Measurements from ENCODE around the gene ATF6.

The ATF6 gene

DNA sequence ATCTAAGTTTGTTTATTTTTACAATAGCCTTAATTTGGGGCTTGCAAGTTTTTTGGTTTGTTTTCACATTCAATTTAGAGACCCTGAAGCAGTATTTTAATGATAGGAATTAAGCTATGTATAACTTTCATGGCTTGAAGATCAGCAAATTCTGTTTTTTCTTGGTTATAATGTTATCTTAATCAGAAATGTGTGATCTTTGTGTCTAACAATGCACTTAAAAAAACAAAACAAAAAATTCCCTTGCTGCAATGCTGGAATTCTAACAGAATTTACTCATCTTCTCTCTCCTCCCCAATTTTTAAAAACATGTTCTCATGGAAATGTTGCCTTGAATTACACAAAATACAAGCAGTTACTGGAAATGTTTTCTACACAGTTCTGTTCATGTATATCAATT, 144.5 kb downstream of the ATF6 start:
- H3K27ac ChIP-seq = no peak overlapping the region
- TF ChIP-seq, protein P1, sequence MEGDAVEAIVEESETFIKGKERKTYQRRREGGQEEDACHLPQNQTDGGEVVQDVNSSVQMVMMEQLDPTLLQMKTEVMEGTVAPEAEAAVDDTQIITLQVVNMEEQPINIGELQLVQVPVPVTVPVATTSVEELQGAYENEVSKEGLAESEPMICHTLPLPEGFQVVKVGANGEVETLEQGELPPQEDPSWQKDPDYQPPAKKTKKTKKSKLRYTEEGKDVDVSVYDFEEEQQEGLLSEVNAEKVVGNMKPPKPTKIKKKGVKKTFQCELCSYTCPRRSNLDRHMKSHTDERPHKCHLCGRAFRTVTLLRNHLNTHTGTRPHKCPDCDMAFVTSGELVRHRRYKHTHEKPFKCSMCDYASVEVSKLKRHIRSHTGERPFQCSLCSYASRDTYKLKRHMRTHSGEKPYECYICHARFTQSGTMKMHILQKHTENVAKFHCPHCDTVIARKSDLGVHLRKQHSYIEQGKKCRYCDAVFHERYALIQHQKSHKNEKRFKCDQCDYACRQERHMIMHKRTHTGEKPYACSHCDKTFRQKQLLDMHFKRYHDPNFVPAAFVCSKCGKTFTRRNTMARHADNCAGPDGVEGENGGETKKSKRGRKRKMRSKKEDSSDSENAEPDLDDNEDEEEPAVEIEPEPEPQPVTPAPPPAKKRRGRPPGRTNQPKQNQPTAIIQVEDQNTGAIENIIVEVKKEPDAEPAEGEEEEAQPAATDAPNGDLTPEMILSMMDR (conservative IDR thresholded peaks at IDR 0.05) = no peak
- TF ChIP-seq ZFX (IDR thresholded peaks at IDR 0.05) = no peak

DNA sequence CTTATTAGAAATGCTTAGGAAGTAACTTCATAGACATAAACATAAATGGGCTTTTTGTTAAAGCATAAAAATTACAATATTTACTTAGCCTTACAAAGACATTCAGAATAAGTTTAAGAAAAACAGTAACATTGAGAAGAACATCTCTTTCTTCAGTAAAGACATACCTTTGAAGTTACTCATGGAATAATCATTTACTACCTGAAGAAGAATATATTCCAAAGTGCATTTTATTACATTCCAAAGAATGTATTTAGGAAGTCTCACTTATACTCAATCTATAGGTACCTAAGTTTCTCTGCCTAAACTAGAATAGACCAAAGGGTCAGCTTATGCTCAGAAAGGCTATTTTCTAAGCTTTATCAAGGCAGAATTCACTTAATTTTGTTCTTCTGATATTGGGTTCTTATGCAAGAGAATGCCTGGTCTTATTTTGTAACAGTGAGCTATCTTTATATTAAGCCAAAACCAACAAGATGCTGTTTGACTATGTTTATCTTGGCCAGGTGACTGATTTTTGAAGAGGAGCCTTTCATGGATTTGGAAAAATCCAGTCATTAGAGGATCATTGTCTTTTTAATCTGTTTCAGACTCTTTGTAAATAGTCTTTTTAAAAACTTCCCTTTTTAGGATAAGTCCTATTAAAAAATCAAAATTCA, 147.5 kb downstream of the ATF6 start:
- TF ChIP-seq, protein P1 (conservative IDR thresholded peaks at IDR 0.05) = no peak
- no peak for TF ChIP-seq ZFX (IDR thresholded peaks at IDR 0.05)
- H3K27ac ChIP-seq = no peak overlapping the region

DNA sequence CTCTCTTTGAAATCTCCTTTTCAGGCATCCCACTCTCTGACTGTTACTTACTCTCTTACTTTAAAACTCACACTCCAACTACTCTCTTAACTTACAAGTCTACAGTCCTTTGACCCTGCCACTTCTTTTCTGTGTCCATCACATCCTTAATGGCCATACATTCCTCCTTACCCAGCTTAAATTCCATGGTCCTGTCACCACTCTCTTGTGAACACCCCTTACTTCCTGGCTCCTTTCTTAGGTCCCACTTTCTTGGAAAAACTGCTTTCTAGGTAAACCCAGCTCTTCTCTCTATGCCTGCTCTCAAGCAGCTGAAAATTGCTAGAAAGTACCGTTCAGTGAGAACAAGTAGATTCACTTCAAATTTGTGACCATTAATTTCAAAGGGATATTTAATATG, 148.5 kb downstream of the ATF6 start:
- H3K27ac ChIP-seq = no peak overlapping the region
- TF ChIP-seq, protein P1 (conservative IDR thresholded peaks at IDR 0.05) = no peak
- no peak for TF ChIP-seq ZFX (IDR thresholded peaks at IDR 0.05)

DNA sequence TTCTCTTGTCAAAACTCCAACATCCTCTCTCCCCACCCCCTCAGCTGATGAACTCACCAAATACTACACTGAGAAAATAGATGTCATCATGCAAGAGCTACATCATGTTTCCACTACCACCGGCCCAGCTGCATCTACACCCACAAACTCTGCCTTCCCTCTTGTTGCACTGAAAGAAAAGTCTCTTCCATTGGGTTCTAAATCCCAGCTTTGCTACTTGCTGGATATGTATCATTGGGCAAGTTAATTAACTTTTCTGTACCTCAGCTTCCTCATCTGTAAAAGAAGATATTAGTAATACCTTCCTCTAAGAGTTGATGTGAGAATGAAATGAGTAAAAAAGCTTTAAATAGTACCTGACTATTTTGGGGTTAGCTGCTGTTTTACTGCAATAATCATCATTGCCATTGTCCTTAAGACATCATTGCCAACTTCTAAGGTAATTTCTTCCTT, 149.0 kb downstream of the ATF6 start:
- TF ChIP-seq, protein P1 (conservative IDR thresholded peaks at IDR 0.05) = no peak
- no peak for TF ChIP-seq ZFX (IDR thresholded peaks at IDR 0.05)
- no peak overlapping the region for H3K27ac ChIP-seq

DNA sequence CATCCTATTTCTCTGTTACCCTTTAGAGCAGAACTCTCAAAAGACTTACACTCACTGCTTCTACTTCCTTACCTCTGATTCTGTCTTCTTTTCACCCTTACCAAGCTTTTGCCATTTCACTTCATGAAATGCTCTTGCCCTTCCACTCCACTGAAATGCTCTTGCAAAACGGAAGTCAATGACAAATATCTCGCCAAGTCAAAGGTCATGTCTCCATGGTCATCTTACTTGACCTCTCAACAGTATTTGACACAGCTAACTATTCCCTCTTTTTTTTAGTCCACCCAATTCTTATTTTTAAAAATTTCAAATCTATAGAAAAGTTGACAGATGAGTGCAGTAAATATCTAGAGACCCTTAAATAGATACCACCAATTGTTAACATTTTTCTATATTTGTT, 149.9 kb downstream of the ATF6 start:
- TF ChIP-seq, protein P1 (conservative IDR thresholded peaks at IDR 0.05) = no peak
- no peak for TF ChIP-seq ZFX (IDR thresholded peaks at IDR 0.05)
- no peak overlapping the region for H3K27ac ChIP-seq

DNA sequence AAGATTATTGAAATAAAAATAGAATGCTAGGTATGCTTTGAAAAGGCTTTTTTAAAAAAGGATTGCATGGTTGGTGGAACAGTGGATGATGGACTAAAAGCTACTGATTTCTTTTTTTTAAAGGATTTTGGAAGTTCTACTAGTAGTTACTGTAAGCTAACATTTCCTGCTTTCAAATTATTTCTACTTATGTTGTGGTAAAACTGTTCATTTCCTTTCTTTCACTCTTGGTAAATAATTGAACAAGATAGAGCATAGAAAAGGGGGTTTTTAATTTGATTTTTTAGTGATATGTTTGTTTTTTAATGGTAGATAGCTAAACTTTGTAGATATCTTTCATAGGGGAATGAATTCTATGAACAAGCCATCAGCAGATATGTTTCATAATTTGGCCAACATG, 153.1 kb downstream of the ATF6 start:
- TF ChIP-seq ZFX (IDR thresholded peaks at IDR 0.05) = no peak
- TF ChIP-seq, protein P1 (conservative IDR thresholded peaks at IDR 0.05) = no peak
- no peak overlapping the region for H3K27ac ChIP-seq

DNA sequence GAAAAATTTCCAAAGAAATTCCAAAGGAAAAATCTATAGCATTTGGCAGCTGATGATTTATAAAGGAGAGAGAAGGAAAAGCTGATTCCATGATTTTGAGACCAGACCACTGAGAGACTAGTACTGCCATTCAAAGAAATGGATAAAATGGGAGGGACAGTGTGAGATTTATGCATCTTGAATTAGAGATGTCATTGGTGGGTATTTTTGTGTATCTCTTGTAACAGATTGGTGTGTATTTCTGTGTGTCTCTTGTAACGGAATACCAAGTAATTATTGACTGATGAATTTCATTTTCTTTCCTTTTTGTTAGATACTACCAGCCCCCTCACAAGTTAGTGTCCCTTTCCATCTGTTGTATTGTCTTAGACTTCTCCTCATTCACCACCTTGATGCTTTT, 155.4 kb downstream of the ATF6 start:
- no peak overlapping the region for H3K27ac ChIP-seq
- TF ChIP-seq, protein P1 (conservative IDR thresholded peaks at IDR 0.05) = no peak
- no peak for TF ChIP-seq ZFX (IDR thresholded peaks at IDR 0.05)

Data from C4-2B (cell line).